HG02885 (cell line): Measurements from ENCODE around the gene ANKRD30B.
"Not testable (repeated sequence)": the region's sequence is repeated elsewhere in the genome, so short reads cannot be mapped to it uniquely, and the experiment has no call there.

Experiments used
- ATAC-seq: cut with Tn5 transposase; IDR thresholded peaks from one replicate; pipeline ENCODE4 v1.9.1; 2021; ENCODE audit warnings: mild to moderate bottlenecking; ENCODE audit not compliant: unreplicated experiment, poor library complexity

The ANKRD30B gene

DNA sequence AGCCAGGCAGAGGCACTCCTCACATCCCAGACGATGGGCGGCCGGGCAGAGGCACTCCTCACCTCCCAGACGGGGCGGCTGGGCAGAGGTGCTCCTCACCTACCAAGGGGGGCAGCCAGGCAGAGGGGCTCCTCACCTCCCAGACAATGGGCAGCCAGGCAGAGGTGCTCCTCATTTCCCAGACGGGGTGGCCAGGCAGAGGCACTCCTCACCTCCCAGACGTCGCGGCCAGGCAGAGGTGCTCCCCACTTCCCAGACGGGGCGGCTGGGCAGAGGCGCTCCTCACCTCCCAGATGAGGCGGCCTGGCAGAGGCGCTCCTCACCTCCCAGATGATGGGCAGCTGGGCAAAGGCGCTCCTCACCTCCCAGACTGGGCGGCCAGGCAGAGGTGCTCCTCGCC is 107.7 kb downstream of the ANKRD30B start:
- ATAC-seq, result not testable (repeated sequence)

GRCh38 chr18:14856256-14856655 is 108.3 kb downstream of the ANKRD30B start:
- not testable (repeated sequence) for ATAC-seq

- not testable (repeated sequence) for ATAC-seq
Measured at GRCh38 chr18:14858514-14858913, 110.5 kb downstream of the ANKRD30B start.

DNA sequence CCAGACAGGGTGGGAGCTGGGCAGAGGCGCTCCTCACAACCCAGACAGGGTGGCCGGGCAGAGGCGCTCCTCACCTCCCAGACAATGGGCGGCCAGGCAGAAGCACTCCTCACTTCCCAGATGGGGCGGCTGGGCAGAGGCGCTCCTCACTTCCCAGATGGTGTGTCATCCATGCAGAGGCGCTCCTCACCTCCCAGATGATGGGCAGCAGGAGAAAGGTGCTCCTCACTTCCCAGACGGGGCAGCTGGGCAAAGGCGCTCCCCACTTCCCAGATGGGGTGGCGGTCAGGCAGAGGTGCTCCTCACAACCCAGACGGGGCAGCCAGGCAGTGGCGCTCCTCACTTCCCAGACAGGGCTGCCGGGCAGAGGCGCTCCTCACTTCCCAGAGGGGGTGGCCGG is 112.0 kb downstream of the ANKRD30B start:
- ATAC-seq, result not testable (repeated sequence)

DNA sequence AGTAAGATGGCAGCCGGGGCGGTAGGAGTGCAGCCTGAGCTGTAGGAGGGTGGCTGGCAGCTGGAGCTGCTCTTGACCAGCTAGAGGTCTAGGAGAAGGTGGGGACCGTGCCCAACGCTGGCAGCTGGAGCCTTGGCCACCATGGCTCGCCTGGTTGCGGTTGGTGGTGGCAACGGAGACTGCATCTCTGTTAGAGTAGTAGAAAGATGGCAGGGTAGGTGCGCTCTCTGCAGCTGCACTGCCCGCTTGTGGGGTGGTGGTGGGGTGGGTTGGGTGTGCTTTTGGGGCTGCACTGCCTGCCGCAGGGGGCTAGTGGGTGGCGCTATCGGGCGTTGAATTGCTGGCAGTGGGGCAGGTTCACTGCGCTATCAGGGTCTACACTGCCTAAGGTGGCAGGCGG is 118.5 kb downstream of the ANKRD30B start:
- ATAC-seq, result not testable (repeated sequence)

DNA sequence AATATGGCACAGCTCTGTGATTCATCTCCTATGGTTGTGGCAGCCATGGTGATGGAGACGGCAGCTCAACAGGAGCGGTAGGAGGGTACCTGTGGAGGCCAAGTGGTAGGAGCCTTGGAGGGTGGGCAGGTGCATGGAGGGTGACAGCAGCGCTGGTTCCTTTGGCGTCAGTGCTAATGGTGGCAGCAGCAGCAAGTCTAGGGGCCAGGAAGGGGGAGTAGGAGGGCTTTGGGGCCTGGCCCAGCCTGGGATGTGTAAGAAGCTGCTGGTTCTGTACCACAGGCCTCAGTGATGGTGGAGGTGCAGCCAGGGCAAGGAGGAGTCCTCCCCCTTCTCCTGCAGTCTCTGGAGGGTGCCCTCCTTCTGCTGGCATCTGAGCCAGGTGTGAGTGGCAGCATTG is 120.0 kb downstream of the ANKRD30B start:
- ATAC-seq, result not testable (repeated sequence)

GRCh38 chr18:14868825-14869224 is 120.9 kb downstream of the ANKRD30B start:
- not testable (repeated sequence) for ATAC-seq

DNA sequence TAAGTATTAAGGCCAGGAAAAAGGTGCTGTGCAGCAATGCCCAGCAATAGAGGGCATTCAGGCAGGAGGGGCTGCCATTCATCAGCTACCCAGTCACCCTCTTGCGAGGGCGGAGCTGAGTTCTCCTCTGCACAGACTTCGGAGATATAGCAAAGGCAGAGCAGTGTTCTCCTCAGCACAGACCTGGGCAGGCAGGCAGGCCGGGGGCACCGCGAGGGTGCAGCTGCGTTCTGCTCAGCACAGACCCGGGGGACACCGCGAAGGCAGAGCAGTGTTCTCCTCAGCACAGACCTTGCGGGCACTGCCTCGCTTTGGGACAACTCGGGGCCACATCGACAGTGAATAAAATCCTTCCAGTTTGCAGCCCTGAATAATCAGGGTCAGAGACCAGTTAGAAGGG is 130.9 kb downstream of the ANKRD30B start:
- not testable (repeated sequence) for ATAC-seq

GRCh38 chr18:14900435-14900834 is 152.5 kb downstream of the ANKRD30B start:
- ATAC-seq, result no peak
